Activated CD4-positive, CD25-positive, alpha-beta regulatory T cell treated with anti-CD3 and anti-CD28 coated beads, Interleukin-2, amount 50 U/mL, for 16 hours (primary cell): ENCODE results near the gene ADA.
A peak's percentile ranks its signal among the peaks of the same experiment; 100 is the strongest.
"Not testable (repeated sequence)": the region's sequence is repeated elsewhere in the genome, so short reads cannot be mapped to it uniquely, and the experiment has no call there.

ENCODE experiments used
- DNase-seq: peaks from one replicate; pipeline ENCODE4 v3.0.0-alpha.2; 2020; ENCODE audit warnings: low read depth, low spot score

ADA gene

GRCh38 chr20:44678990-44679611, 27.6 kb upstream of the ADA start:
- DNase-seq = no peak

- DNase-seq = no peak
Measured at GRCh38 chr20:44678242-44678641, 26.7 kb upstream of the ADA start.

GRCh38 chr20:44672318-44672902, 20.9 kb upstream of the ADA start:
- not testable (repeated sequence) for DNase-seq

- peak; percentile 31 for DNase-seq
Measured at GRCh38 chr20:44671541-44671940, 20.0 kb upstream of the ADA start.

- not testable (repeated sequence) for DNase-seq
Measured at GRCh38 chr20:44670851-44671250, 19.4 kb upstream of the ADA start.

- DNase-seq = no peak
Measured at GRCh38 chr20:44666066-44666465, 14.6 kb upstream of the ADA start.

GRCh38 chr20:44664131-44664530, 12.6 kb upstream of the ADA start:
- DNase-seq = no peak

GRCh38 chr20:44662261-44662660, 10.8 kb upstream of the ADA start:
- no peak for DNase-seq

- DNase-seq = no peak
Measured at GRCh38 chr20:44660581-44660980, 9.1 kb upstream of the ADA start.

GRCh38 chr20:44659931-44660330, 8.4 kb upstream of the ADA start:
- DNase-seq = no peak

- DNase-seq = no peak
Measured at GRCh38 chr20:44658810-44659209, 7.3 kb upstream of the ADA start.

GRCh38 chr20:44657875-44658274, 6.4 kb upstream of the ADA start:
- no peak for DNase-seq

GRCh38 chr20:44656448-44656847, 4.9 kb upstream of the ADA start:
- no peak for DNase-seq

- DNase-seq = not testable (repeated sequence)
Measured at GRCh38 chr20:44654210-44654609, 2.7 kb upstream of the ADA start.

GRCh38 chr20:44653546-44653945, 2.0 kb upstream of the ADA start:
- DNase-seq = no peak

GRCh38 chr20:44651434-44651683, 140 bp downstream of the ADA start:
- DNase-seq = no peak

GRCh38 chr20:44650771-44651433, 597 bp downstream of the ADA start:
- no peak for DNase-seq

GRCh38 chr20:44649976-44650375, 1.5 kb downstream of the ADA start:
- no peak for DNase-seq

- DNase-seq = no peak
Measured at GRCh38 chr20:44649126-44649525, 2.4 kb downstream of the ADA start.

GRCh38 chr20:44648579-44648978, 2.9 kb downstream of the ADA start:
- DNase-seq = no peak

- no peak for DNase-seq
Measured at GRCh38 chr20:44648068-44648467, 3.4 kb downstream of the ADA start.

- DNase-seq = no peak
Measured at GRCh38 chr20:44646641-44647274, 4.7 kb downstream of the ADA start.

- no peak for DNase-seq
Measured at GRCh38 chr20:44646023-44646640, 5.4 kb downstream of the ADA start.
